Endothelial cell of umbilical vein (primary cell): Measurements from ENCODE around the gene MEI1. TPM values are rescaled to one million over a fixed set of nuclear protein-coding genes. Genes with fewer than 3 reads are reported as not detected.

Experiments used
- BruUV-seq: library from RNA; stranded (reverse); fragments of 400-500 nt; replicated peaks from 2 replicates; lab custom pipeline; 2021; lab: Mats Ljungman, UMichigan
- CTCF ChIA-PET: fragments of 300-600, 350-600 bp; sonication (Branson Sonifier 250); formaldehyde crosslinking; loops from one replicate; lab custom pipeline; 2021; ENCODE audit warnings: antibody characterized with exemption, inconsistent platforms; lab: Charles Lee
- POLR2A ChIA-PET: fragments of 300-600, 350-600 bp; sonication (Branson Sonifier 250); formaldehyde crosslinking; loops from one replicate; lab custom pipeline; 2021; ENCODE audit warnings: antibody characterized with exemption, inconsistent platforms; lab: Charles Lee
- DNase-seq: peaks from one replicate; pipeline ENCODE4 v3.0.0-alpha.2; 2011; ENCODE audit warnings: low read depth, low spot score
- FAIRE-seq: peaks from 2 replicates; lab custom pipeline; 2011; peaks lifted over from hg19 to GRCh38; lab: Jason Lieb, UNC
- H2AFZ ChIP-seq: 2 replicates; pipeline ENCODE4 v1.6.0; 2012; ENCODE audit warnings: low read depth, low read length, control low read depth, inconsistent platforms
- H3K27ac ChIP-seq: 2 replicates; pipeline ENCODE4 v1.5.1; 2011; ENCODE audit warnings: low read depth, mild to moderate bottlenecking, control low read depth, low read length, moderate library complexity; ENCODE audit not compliant: insufficient read depth
- H3K27me3 ChIP-seq, 2 experiments: 2 replicates each; pipeline versions ENCODE4 v1.6.0 to v1.6.1; 2011; ENCODE audit warnings: low read length in 2 of 2, mixed read lengths in 1 of 2; ENCODE audit not compliant: control insufficient read depth in 2 of 2, insufficient read depth in 2 of 2
- H3K36me3 ChIP-seq, 2 experiments: 2 replicates in 1 of 2; 3 replicates in 1 of 2; pipeline ENCODE4 v1.5.1; 2011; ENCODE audit warnings: low read length in 2 of 2, mild to moderate bottlenecking in 1 of 2, moderate library complexity in 1 of 2; ENCODE audit not compliant: control insufficient read depth in 2 of 2, insufficient read depth in 2 of 2; ENCODE audit errors: extremely low read depth in 1 of 2
- H3K4me1 ChIP-seq: 3 replicates; pipeline ENCODE4 v1.5.1; 2011; ENCODE audit warnings: mild to moderate bottlenecking, low read length; ENCODE audit not compliant: control insufficient read depth, insufficient read depth; ENCODE audit errors: extremely low read depth
- H3K4me2 ChIP-seq: 2 replicates; pipeline ENCODE4 v1.6.1; 2011; ENCODE audit warnings: low read length, control low read depth, mixed read lengths; ENCODE audit not compliant: insufficient read depth
- H3K4me3 ChIP-seq, 3 experiments: fragments of 200-600 bp in 1 of 3; sonication (generic), shearing (Covaris generic) in 1 of 3; replicated peaks in 1 of 3; 2 replicates each; pipeline ENCODE4 v1.5.1; 2011 to 2016; ENCODE audit warnings: control low read depth in 3 of 3, low read length in 3 of 3, mild to moderate bottlenecking in 2 of 3, inconsistent platforms in 1 of 3, low read depth in 1 of 3, moderate library complexity in 1 of 3; ENCODE audit not compliant: insufficient read depth in 1 of 3
- H3K79me2 ChIP-seq: 2 replicates; pipeline ENCODE4 v1.6.0; 2012; ENCODE audit warnings: low read length, inconsistent platforms; ENCODE audit not compliant: control insufficient read depth, insufficient read depth
- H3K9ac ChIP-seq: replicated peaks from 2 replicates; pipeline ENCODE3; 2011; ENCODE audit warnings: low read length, control low read depth; ENCODE audit not compliant: insufficient read depth; ENCODE audit errors: extremely low read depth
- H3K9me1 ChIP-seq: replicated peaks from 3 replicates; pipeline ENCODE4 v1.6.0; 2011; ENCODE audit warnings: mild to moderate bottlenecking, low read length; ENCODE audit not compliant: control insufficient read depth, insufficient read depth; ENCODE audit errors: extremely low read depth
- H3K9me3 ChIP-seq: replicated peaks from 2 replicates; pipeline ENCODE4 v1.5.1; 2012; ENCODE audit warnings: low read length, inconsistent platforms; ENCODE audit not compliant: control insufficient read depth, insufficient read depth
- H4K20me1 ChIP-seq: replicated peaks from 2 replicates; pipeline ENCODE3; 2011; ENCODE audit warnings: mild to moderate bottlenecking, low read length; ENCODE audit not compliant: control insufficient read depth, insufficient read depth; ENCODE audit errors: extremely low read depth
- FOS ChIP-seq: IDR thresholded peaks from 2 replicates; pipeline ENCODE4 v1.6.1; 2011; ENCODE audit warnings: mild to moderate bottlenecking, low read length, moderate library complexity, borderline replicate concordance; ENCODE audit not compliant: insufficient read depth
- GATA2 ChIP-seq: IDR thresholded peaks from 2 replicates; pipeline ENCODE4 v1.7.0; 2011; ENCODE audit warnings: low read depth, mild to moderate bottlenecking, moderate library complexity, mixed read lengths, low read length; ENCODE audit not compliant: insufficient read length, insufficient read depth
- JUN ChIP-seq: IDR thresholded peaks from 2 replicates; pipeline ENCODE4 v1.6.1; 2011; ENCODE audit warnings: borderline replicate concordance, low read depth; ENCODE audit not compliant: insufficient read length, insufficient read depth
- POLR2AphosphoS5 ChIP-seq: IDR thresholded peaks from 2 replicates; pipeline ENCODE4 v1.6.1; 2012; ENCODE audit warnings: low read depth, mild to moderate bottlenecking, control low read depth, low read length, moderate library complexity; ENCODE audit not compliant: insufficient read depth
- dilution Hi-C: fragments of 300-500 bp; cut with MboI; formaldehyde crosslinking; loops from one replicate; pipeline ENCODE4 v1.15.0; 2019; ENCODE audit warnings: low sequenced_read_pairs; ENCODE audit not compliant: extremely low pct_ligation_motif_present
- intact Hi-C: fragments of 100-400 bp; cut with micrococcal nuclease; formaldehyde crosslinking; loops from one replicate; pipeline ENCODE4 v1.10.0; 2022
- polyA plus RNA-seq, 4 experiments: library from polyadenylated mRNA; depleted of rRNA in 3 of 4; stranded (reverse) in 3 of 4; unstranded in 1 of 4; fragments of >200 nt; gene quantifications; 2 replicates each; pipeline versions ENCODE4 v1.2.1 to v1.2.3, GENCODE V29; 2011 to 2012; ENCODE audit warnings: missing spikeins in 1 of 4
- total RNA-seq: library from RNA; stranded (reverse); gene quantifications from 2 replicates; pipeline ENCODE4 v1.2.3, GENCODE V29; 2021
- TF ChIP-seq, protein P1 (sequence below), 2 donors: IDR thresholded peaks; 1 replicate in 1 of 2; 2 replicates in 1 of 2; pipeline ENCODE4 v1.5.1; 2011; ENCODE audit warnings: low read length in 2 of 2, mild to moderate bottlenecking in 2 of 2, moderate library complexity in 2 of 2, control low read depth in 1 of 2, inconsistent platforms in 1 of 2, low read depth in 1 of 2; ENCODE audit not compliant: insufficient read depth in 1 of 2; ENCODE audit errors: extremely low read depth in 1 of 2
- TF ChIP-seq, protein P2 (sequence below): IDR thresholded peaks from 2 replicates; pipeline ENCODE4 v1.6.1; 2011; ENCODE audit not compliant: insufficient read depth, insufficient read length

MEI1 gene
- total and polyA plus RNA-seq, 2 donors (not counting 3 experiments of a cell fraction or from before 2014, with no cell fraction given), result 1.5 to 1.9 TPM

GRCh38 chr22:41768430-41768829 lies 69.1 kb downstream of the MEI1 start:
- H3K27ac ChIP-seq, result peak overlapping the region; percentile 15
- peak overlapping the region; percentile 89 for H2AFZ ChIP-seq
- H3K4me3 ChIP-seq, result no peak overlapping the region
- H3K9me1 ChIP-seq, result no peaks in the 10 kb centered on the region
- dilution Hi-C loops (no loop called here), intact Hi-C loops (no loop called here)
- H3K79me2 ChIP-seq, result no peaks in the 10 kb centered on the region
- no peaks in the 10 kb centered on the region for H3K36me3 ChIP-seq
- peaks cover 0 to 3% of the 10 kb centered on the region in 2 experiments for H3K27me3 ChIP-seq
- POLR2A ChIA-PET, result interaction anchor here (0.7 kb wide), 1 partner anchor 94 kb away, joined by 3 read pairs; no protein-coding TSS in a partner anchor
- H4K20me1 ChIP-seq, result no peaks in the 10 kb centered on the region
- FAIRE-seq (peak; percentile 85), DNase-seq (peak; percentile 59)
- CTCF ChIA-PET, result interaction anchor here (0.8 to 3.1 kb wide), 4 partner anchors 16 to 32 kb away, joined by 4 to 23 read pairs (median 6); partner anchors contain the start of gene CCDC134
- H3K9ac ChIP-seq, result no peak overlapping the region
- peaks cover 4% of the 10 kb centered on the region for H3K4me1 ChIP-seq
- TF ChIP-seq JUN (peak; percentile 37), POLR2AphosphoS5 (no peak), FOS (peak; percentile 59), GATA2 (no peak)
- TF ChIP-seq, protein P1, sequence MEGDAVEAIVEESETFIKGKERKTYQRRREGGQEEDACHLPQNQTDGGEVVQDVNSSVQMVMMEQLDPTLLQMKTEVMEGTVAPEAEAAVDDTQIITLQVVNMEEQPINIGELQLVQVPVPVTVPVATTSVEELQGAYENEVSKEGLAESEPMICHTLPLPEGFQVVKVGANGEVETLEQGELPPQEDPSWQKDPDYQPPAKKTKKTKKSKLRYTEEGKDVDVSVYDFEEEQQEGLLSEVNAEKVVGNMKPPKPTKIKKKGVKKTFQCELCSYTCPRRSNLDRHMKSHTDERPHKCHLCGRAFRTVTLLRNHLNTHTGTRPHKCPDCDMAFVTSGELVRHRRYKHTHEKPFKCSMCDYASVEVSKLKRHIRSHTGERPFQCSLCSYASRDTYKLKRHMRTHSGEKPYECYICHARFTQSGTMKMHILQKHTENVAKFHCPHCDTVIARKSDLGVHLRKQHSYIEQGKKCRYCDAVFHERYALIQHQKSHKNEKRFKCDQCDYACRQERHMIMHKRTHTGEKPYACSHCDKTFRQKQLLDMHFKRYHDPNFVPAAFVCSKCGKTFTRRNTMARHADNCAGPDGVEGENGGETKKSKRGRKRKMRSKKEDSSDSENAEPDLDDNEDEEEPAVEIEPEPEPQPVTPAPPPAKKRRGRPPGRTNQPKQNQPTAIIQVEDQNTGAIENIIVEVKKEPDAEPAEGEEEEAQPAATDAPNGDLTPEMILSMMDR (IDR thresholded peaks at IDR 0.05; ENCODE audit: extremely low read depth in 1 of 2, insufficient read depth in 1 of 2, low read depth in 1 of 2, low read length in 2 of 2), result no peak
- TF ChIP-seq, protein P2, sequence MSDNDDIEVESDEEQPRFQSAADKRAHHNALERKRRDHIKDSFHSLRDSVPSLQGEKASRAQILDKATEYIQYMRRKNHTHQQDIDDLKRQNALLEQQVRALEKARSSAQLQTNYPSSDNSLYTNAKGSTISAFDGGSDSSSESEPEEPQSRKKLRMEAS, result no peak
- H3K9me3 ChIP-seq, result no peaks in the 10 kb centered on the region
- BruUV-seq, result no TSS peak
- peak overlapping the region; percentile 8 for H3K4me2 ChIP-seq
